OCI-LY7 (cell line): ENCODE measurements around the gene KNCN. TPM values are rescaled to one million over a fixed set of nuclear protein-coding genes. Genes with fewer than 3 reads are reported as not detected.

Source experiments
- BruUV-seq: library from RNA; stranded (reverse); fragments of 400-500 nt; replicated peaks from 2 replicates; lab custom pipeline; 2021; lab: Mats Ljungman, UMichigan
- CTCF ChIA-PET: fragments of 300-600 bp; sonication (Branson Sonifier 250); formaldehyde crosslinking; loops from one replicate; lab custom pipeline; 2022; ENCODE audit warnings: antibody characterized with exemption; ENCODE audit not compliant: unreplicated experiment; lab: Charles Lee
- POLR2A ChIA-PET: fragments of 300-600 bp; sonication (Branson Sonifier 250); formaldehyde crosslinking; loops from one replicate; lab custom pipeline; 2022; ENCODE audit warnings: antibody characterized with exemption; lab: Charles Lee
- DNase-seq: peaks from one replicate; pipeline ENCODE4 v3.0.0-alpha.2; 2015; ENCODE audit warnings: low spot score
- H2AFZ ChIP-seq: fragments of 200-600 bp; sonication (generic), shearing (Covaris generic); 2 replicates; pipeline ENCODE4 v1.6.1; 2014; ENCODE audit warnings: mild to moderate bottlenecking, antibody characterized with exemption, low read length, moderate library complexity
- H3K27ac ChIP-seq: fragments of 200-600 bp; sonication (generic); 2 replicates; pipeline ENCODE4 v1.5.1; 2014; ENCODE audit warnings: mixed run types, low read depth, mild to moderate bottlenecking, moderate library complexity, low read length, inconsistent platforms; ENCODE audit not compliant: poor library complexity, severe bottlenecking
- H3K36me3 ChIP-seq: fragments of 200-600 bp; sonication (generic); 2 replicates; pipeline ENCODE4 v1.6.1; 2014; ENCODE audit warnings: mild to moderate bottlenecking, antibody characterized with exemption, low read length, moderate library complexity, mixed read lengths; ENCODE audit not compliant: insufficient read depth
- H3K4me1 ChIP-seq: fragments of 200-600 bp; sonication (generic); 2 replicates; pipeline ENCODE4 v1.5.1; 2014; ENCODE audit warnings: mild to moderate bottlenecking, low read length; ENCODE audit not compliant: insufficient read depth, poor library complexity, severe bottlenecking
- H3K4me2 ChIP-seq: fragments of 200-600 bp; sonication (generic); 2 replicates; pipeline ENCODE4 v1.6.1; 2014; ENCODE audit warnings: mild to moderate bottlenecking, low read length
- H3K4me3 ChIP-seq: fragments of 200-600 bp; sonication (generic); 2 replicates; pipeline ENCODE4 v1.5.1; 2014; ENCODE audit warnings: mild to moderate bottlenecking, low read depth, low read length; ENCODE audit not compliant: poor library complexity, severe bottlenecking
- H3K79me2 ChIP-seq: fragments of 200-600 bp; sonication (generic); 2 replicates; pipeline ENCODE4 v1.6.1; 2016; ENCODE audit warnings: low read depth, mild to moderate bottlenecking, low read length, moderate library complexity, mixed read lengths; ENCODE audit not compliant: insufficient read depth
- H3K9me2 ChIP-seq: fragments of 200-600 bp; sonication (generic); 2 replicates; pipeline ENCODE4 v1.6.1; 2016; ENCODE audit warnings: mild to moderate bottlenecking, low read length, mixed read lengths; ENCODE audit not compliant: insufficient read depth
- H3K9me3 ChIP-seq: fragments of 200-600 bp; sonication (generic); 2 replicates; pipeline ENCODE4 v1.6.1; 2014; ENCODE audit warnings: mild to moderate bottlenecking, mixed run types, low read length, mixed read lengths
- H4K20me1 ChIP-seq: fragments of 200-600 bp; sonication (generic); 2 replicates; pipeline ENCODE4 v1.6.1; 2014; ENCODE audit warnings: mild to moderate bottlenecking, antibody characterized with exemption, low read length, moderate library complexity, mixed read lengths; ENCODE audit not compliant: insufficient read depth
- CTCF ChIP-seq: fragments of 200-600 bp; sonication (generic); conservative IDR thresholded peaks from 2 replicates; pipeline ENCODE4 v1.5.1; 2014; ENCODE audit warnings: mild to moderate bottlenecking, antibody characterized with exemption, low read length, moderate library complexity, mixed read lengths
- EZH2phosphoT487 ChIP-seq: fragments of 200-600 bp; sonication (generic); IDR thresholded peaks from 2 replicates; pipeline ENCODE4 v1.6.1; 2018; ENCODE audit warnings: low read depth, borderline replicate concordance, mild to moderate bottlenecking, mixed run types, antibody characterized with exemption, low read length, moderate library complexity, mixed read lengths
- intact Hi-C: fragments of 100-400 bp; cut with micrococcal nuclease; formaldehyde crosslinking; loops from one replicate; pipeline ENCODE4 v1.10.0; 2022; ENCODE audit not compliant: unreplicated experiment
- total RNA-seq, 2 experiments: library from RNA; depleted of rRNA in 1 of 2; stranded (reverse); fragments of >200 nt in 1 of 2; shearing (Covaris generic) in 1 of 2; gene quantifications; 2 replicates each; pipeline ENCODE4 v1.2.3, GENCODE V29; 2014 to 2022

KNCN gene
- total RNA-seq, 2 experiments from 2014 or later: not detected

- H3K27ac ChIP-seq: no peak overlapping the region
- H3K4me1 ChIP-seq: no peaks in the 10 kb centered on the region
- H3K4me3 ChIP-seq: no peak overlapping the region
- H4K20me1 ChIP-seq: no peaks in the 10 kb centered on the region
- ChIA-PET POLR2A (no interaction called here), CTCF (no interaction called here)
- no peaks in the 10 kb centered on the region for H3K79me2 ChIP-seq
- no peaks in the 10 kb centered on the region for H3K36me3 ChIP-seq
- H2AFZ ChIP-seq: no peak overlapping the region
- H3K9me3 ChIP-seq: no peaks in the 10 kb centered on the region
- no TSS peak for BruUV-seq
- no peaks in the 10 kb centered on the region for H3K9me2 ChIP-seq
- intact Hi-C loops: no loop called here
- TF ChIP-seq EZH2phosphoT487 (no peak), CTCF (no peak)
- DNase-seq: no peak
- no peak overlapping the region for H3K4me2 ChIP-seq
Measured at GRCh38 chr1:46538147-46538546, 13.3 kb downstream of the KNCN start.

- H2AFZ ChIP-seq: no peak overlapping the region
- POLR2A ChIA-PET: no interaction called here
- H3K36me3 ChIP-seq: no peaks in the 10 kb centered on the region
- H3K4me3 ChIP-seq: no peak overlapping the region
- no peaks in the 10 kb centered on the region for H3K9me3 ChIP-seq
- TF ChIP-seq CTCF (no peak), EZH2phosphoT487 (no peak)
- CTCF ChIA-PET: no interaction called here
- no peaks in the 10 kb centered on the region for H4K20me1 ChIP-seq
- intact Hi-C loops: no loop called here
- no peaks in the 10 kb centered on the region for H3K4me1 ChIP-seq
- BruUV-seq: no TSS peak
- H3K79me2 ChIP-seq: no peaks in the 10 kb centered on the region
- DNase-seq: no peak
- H3K27ac ChIP-seq: no peak overlapping the region
- no peak overlapping the region for H3K4me2 ChIP-seq
- no peaks in the 10 kb centered on the region for H3K9me2 ChIP-seq
Measured at GRCh38 chr1:46537651-46538050, 13.8 kb downstream of the KNCN start.

GRCh38 chr1:46536527-46536926, 14.9 kb downstream of the KNCN start:
- Histone ChIP-seq H3K9me2 (no peaks in the 10 kb centered on the region), H3K4me2 (no peak overlapping the region), H2AFZ (no peak overlapping the region), H3K4me1 (no peaks in the 10 kb centered on the region), H3K36me3 (no peaks in the 10 kb centered on the region), H3K4me3 (no peak overlapping the region), H3K27ac (no peak overlapping the region), H3K9me3 (no peaks in the 10 kb centered on the region), H3K79me2 (no peaks in the 10 kb centered on the region), H4K20me1 (no peaks in the 10 kb centered on the region)
- intact Hi-C loops: no loop called here
- ChIA-PET CTCF (no interaction called here), POLR2A (interaction anchor here (0.7 kb wide), 1 partner anchor 15 kb away, joined by 3 read pairs; no protein-coding TSS in a partner anchor)
- no peak for TF ChIP-seq EZH2phosphoT487
- TF ChIP-seq CTCF: no peak
- DNase-seq: no peak
- BruUV-seq: no TSS peak
